IPS-18c (cell line): Measurements from ENCODE around the gene TM4SF20.

Experiments used
- H3K4me3 ChIP-seq: 2 replicates; pipeline ENCODE4 v1.7.0; 2013; ENCODE audit warnings: low read depth, mild to moderate bottlenecking, low read length, moderate library complexity; ENCODE audit not compliant: insufficient read depth
- H3K9me3 ChIP-seq: one replicate; pipeline ENCODE4 v1.6.1; 2013; ENCODE audit warnings: mild to moderate bottlenecking, low read length, moderate library complexity; ENCODE audit not compliant: control insufficient read depth, insufficient read depth

Gene TM4SF20, protein sequence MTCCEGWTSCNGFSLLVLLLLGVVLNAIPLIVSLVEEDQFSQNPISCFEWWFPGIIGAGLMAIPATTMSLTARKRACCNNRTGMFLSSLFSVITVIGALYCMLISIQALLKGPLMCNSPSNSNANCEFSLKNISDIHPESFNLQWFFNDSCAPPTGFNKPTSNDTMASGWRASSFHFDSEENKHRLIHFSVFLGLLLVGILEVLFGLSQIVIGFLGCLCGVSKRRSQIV

DNA sequence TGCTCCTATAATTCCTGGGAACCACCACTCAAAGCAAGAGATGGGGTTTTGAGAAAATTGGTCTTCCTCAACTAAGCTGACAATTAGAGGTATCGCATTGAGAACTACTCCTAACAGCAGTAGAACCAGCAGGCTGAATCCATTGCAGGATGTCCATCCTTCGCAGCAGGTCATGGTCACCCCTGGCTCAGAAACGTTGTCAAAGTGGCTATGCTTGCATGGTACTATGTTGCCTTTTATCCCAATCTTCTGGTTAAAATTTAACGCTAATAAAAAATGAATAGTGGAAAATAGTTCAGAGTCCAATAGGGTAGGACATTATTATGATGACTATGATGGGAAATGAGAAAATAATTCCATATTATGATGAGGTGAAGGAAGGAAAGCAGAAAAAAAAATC, at the start of gene TM4SF20:
Gene TM4SF20 (minus strand): TSS at position 212 of the 400 bp plus-strand sequence. CDS start 38 bp downstream, at position 174.
- H3K9me3 ChIP-seq: no peaks in the 10 kb centered on the region
- H3K4me3 ChIP-seq: no peak within 1 kb of the TSS

DNA sequence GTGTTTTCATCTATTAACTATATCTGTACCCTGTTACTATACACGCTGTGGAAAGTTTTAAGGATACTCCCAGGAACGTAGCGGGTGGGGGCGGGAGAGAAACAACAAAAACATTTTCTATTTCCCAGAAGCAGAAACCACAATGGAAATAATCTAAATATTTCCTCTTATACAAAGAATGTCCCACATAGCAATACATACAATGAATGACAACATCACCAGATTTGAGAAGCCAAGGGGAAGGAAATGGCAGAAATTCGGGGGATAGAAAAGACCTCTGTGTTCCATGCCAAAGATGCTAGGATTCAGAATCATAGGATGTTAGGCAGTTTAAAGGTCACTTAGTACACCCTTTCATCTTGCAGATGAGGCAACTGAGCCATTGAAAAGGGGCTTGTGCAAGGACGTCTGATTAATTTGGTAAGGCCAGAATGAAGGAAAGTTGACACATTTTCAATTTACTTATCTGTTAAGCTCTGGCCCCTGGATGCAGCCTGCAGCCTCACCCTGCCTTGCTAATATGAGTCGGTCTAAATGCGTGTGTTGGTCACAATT, 49.7 kb upstream of the TM4SF20 start:
- Histone ChIP-seq H3K4me3 (no peak overlapping the region), H3K9me3 (peaks cover 3% of the 10 kb centered on the region)

DNA sequence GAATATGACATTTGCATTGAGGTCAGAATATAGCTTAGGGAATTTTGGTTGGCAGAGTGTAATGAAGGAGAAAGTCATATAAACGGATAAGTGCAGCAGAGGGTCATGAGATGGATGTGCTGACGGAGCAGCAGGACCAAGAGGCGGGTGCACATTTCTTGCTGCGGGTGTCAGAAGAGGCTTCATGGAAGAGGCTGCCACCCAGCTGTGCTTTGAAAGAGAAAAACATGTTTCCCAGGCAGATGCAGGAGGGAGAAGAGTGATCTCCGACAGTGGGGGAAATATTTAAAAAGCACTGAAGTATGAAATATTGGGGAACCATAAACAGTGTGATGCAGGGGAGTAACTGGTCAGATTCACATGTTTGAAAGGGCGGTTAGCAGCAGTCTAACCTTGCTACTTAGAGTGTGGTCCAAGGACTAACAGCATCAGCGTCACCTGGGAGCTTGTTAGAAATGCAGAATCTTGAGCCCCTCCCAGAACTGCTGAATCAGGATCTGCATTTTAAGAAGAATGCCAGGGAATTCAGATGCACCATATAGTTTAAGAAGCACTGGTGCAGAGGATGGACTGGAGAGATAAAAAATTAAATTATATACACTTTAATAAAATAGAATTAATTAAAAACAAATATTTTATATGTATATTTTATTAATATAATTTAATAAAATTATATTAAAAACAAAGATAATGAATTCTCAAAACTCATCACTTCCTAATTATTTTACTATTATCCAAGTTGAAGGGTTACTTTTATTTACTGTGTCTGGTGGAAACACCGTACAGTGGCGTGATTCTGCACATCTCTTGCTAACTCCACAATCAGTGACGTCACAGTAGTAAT, 44.8 kb upstream of the TM4SF20 start:
- H3K4me3 ChIP-seq: no peak overlapping the region

DNA sequence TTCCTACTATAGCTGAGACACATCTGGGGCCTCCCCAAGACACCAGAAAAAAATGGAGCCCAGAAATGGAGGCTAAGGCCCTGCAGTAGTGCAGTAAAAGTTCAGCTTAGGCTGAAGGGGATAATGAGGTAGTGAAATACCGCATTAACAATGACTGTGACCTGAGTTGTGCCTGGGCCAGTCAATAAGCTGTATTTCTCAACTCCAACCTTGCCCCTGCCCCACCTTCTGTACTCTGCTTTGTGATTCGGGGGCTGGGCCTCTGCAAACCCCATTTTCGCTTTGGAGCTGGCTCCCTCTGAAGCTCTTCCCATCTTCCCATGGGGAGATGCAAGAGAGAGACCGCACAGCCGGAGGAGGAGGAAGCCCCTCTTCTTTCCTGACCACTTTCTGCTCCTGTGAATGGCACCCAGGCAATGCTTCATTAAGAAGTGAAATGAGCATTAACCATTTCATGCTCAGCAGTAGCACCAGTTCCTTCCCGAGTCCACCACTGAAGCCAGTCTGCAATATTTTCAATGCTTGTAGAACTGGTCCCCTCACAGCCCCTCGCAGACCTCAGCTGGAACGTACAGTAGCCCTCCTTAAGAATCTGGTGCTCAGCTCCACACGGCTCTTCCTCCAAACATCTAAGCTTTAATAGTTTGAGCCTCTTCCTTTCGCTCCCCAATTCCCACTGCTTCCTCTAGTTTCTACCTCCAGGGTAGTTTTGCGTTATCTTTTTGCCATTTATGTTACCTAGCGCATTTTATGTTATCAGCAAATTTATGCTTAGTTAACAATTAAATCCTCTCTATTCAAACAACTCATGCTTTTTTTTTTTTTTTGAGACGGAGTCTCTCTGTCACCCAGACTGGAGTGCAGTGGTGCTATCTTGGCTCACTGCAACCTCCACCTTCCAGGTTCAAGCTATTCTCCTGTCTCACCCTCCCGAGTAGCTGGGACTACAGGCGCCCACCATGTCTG, 41.3 kb upstream of the TM4SF20 start:
- no peak overlapping the region for H3K4me3 ChIP-seq

More for the DNA sequence above, 44.8 kb upstream of the TM4SF20 start:
- no peaks in the 10 kb centered on the region for H3K9me3 ChIP-seq

DNA sequence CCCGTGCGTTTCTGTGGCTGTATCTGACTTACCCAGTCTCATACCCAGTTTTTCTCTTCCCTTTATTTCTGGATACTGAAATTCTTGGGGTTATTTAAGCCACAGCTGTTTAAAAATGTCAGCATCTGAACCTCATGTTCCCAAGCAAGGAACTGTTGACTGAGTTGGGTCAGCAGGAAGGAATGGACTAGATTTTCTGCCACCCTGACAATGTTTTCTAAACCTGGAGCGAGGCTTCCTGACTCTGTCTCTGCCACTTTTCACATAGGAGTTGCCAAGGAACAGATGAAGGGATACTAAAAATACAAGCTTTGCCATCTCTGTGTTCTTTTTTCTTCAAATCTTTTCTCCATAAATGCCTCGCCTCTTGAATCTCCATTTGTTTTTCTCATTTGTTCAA, 37.6 kb upstream of the TM4SF20 start:
- no peaks in the 10 kb centered on the region for H3K9me3 ChIP-seq

More for the DNA sequence above, 41.3 kb upstream of the TM4SF20 start:
- H3K9me3 ChIP-seq: no peaks in the 10 kb centered on the region

DNA sequence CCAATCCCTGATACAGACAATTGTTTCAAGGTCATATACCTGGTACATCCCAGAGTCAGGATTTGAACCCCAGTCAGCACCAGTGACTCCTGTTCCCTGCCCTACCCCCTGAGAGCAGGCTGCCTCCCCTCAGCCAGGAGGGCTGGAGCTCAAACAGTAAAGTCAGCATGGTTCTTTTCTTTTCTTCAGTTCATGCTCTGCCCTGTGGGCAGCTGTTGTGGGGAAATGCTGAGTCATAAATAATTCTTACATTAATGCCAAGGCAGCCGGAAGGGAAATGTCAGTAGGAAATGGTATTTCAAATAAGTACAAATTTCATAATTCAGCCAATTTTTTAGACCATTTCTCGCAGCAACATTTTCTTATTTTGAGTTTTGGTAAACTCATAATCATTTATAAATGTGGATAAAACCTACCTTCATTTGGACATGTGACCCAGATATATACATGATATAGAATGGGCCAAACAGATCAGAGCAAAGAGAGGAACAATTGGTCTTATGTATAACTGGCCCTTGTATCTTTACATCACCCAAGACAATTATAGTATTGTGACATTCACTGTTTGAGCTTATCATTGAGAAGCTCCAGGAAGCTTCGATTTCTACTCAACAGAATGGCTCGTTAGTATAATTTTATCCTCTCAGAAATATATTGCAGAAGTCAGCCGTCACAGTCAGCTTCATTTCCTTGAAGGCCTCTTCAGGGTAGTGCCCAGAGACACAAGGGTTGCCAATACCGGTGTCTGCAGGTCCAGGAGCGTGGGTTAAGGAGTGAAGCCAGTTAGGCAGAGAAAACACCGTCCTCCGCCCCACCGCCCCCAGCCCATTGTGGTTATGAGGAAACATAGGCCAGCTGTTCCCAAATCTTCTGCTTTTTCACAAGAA, 36.7 kb upstream of the TM4SF20 start:
- Histone ChIP-seq H3K4me3 (no peak overlapping the region), H3K9me3 (no peaks in the 10 kb centered on the region)

More for the DNA sequence above, 37.6 kb upstream of the TM4SF20 start:
- no peak overlapping the region for H3K4me3 ChIP-seq

DNA sequence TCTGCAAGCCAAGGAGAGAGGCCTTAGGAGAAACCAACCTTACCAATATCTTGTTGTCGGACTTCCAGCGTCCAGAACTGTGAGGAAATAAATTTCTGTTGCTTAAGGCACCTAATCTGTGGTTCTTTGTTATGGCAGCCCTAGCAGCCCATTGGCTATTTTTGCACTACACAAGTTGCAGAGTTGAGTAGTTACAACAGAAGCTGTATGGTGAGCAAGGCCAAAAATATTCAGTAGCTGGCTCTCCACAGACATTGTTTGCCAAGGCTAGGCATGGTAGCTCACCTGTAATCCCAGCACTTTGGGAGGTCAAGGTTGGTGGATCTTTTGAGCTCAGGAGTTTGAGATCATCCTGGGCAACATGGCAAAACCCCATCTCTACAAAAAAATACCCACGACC, 35.7 kb upstream of the TM4SF20 start:
- H3K9me3 ChIP-seq: no peaks in the 10 kb centered on the region
- H3K4me3 ChIP-seq: no peak overlapping the region

DNA sequence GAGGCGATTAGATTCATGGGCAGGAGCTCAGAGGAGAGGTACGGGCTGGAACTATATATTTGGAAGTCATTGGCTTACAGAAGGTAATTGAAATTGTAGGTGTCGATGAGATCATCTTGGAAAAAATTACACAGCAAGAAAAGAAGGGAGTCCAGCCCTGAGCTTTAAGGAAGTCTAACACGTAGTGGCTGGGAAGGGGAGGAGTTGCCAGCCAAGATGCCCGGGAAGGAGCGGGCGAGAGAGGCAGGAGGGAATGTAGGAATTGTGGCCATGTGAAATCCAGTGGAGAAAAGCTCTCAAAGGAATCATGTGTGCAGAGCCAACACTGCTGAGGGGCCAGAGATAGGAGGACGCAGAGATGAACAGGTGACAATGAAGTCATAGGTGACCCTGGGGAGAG, 34.3 kb upstream of the TM4SF20 start:
- H3K9me3 ChIP-seq: no peaks in the 10 kb centered on the region
- no peak overlapping the region for H3K4me3 ChIP-seq

DNA sequence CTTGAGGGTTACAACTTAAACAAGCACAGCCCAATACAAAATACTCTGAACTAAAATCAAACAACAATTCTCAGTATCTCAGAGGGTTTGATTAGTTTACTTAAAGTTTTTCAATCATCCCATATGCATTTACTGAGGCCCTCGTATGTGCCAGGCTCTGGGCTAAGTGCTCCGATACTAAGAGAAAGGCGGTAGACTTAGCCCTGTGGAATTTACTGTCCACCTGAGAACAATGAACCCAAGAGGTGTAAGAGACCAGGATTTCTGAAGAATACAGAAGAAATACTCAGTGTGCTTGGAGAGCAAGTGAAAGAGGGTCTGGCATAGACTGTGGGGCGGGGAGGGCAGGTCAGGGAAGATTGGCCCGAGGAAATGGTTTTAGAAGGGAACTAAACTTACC, 33.8 kb upstream of the TM4SF20 start:
- no peaks in the 10 kb centered on the region for H3K9me3 ChIP-seq
- H3K4me3 ChIP-seq: no peak overlapping the region

DNA sequence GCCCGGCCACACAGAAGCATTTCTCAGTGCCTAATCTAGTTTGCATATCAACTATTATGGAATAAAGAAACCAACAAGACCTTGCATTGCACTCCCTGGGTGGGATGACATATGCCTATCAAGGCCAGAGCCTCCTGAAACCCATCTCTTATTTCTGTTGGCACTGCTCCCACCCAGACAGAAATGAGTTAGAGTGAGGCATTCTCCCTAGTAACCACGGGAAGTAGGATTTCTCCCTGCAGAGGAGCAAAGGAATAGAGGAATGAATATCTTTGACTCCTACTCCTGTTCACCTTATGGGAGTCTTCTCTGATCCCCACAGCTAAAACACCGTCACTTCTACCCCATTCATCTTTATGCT, 32.9 kb upstream of the TM4SF20 start:
- H3K9me3 ChIP-seq: no peaks in the 10 kb centered on the region
- no peak overlapping the region for H3K4me3 ChIP-seq

DNA sequence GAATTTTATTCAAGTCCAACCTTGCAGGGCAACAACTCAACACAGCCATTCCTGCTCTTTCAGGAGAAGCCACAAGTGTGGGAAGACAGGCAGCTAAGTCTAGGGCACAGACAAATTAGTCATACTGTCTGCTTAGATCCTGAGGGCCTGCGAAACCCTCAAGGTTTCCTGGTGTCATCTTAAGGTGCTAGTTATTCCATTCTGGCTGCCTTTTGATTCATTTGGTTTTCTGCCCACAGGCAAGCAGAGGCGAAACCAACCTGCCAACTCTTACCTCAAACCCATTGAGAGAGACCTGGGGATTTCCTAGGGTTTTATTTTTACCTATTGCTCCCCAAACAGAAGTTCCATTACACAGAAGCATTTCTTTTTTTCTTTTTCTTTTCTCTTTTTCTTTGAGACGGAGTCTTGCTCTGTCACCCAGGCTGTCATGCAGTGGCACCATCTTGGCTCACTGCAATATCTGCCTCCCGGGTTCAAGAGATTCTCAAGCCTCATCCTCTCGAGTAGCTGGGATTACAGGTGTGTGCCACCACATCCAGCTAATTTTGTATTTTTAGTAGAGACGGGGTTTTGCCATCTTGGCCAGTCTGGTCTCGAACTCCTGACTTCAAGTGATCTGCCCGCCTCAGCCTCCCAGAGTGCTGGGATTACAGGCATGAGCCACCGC, 32.3 kb upstream of the TM4SF20 start:
- Histone ChIP-seq H3K4me3 (no peak overlapping the region), H3K9me3 (no peaks in the 10 kb centered on the region)

DNA sequence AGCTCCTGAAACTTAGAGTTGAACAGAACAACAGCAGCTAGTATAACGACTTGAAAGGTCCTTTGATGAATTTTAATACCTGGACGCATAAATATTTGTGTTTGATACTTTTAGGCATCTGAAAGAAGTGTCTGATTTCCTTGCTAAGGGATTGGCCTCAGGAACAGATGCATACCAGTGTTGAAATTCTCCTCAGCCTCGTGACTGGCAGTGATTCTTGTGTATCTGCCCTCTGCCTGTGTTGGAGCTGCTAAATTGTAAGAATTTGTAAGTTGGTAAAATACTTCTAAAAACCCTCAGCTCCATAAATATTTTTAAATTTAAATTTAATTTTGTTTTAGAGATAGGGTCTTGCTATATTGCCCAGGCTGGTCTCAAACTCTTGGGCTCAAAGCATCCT, 31.1 kb upstream of the TM4SF20 start:
- H3K9me3 ChIP-seq: no peaks in the 10 kb centered on the region

DNA sequence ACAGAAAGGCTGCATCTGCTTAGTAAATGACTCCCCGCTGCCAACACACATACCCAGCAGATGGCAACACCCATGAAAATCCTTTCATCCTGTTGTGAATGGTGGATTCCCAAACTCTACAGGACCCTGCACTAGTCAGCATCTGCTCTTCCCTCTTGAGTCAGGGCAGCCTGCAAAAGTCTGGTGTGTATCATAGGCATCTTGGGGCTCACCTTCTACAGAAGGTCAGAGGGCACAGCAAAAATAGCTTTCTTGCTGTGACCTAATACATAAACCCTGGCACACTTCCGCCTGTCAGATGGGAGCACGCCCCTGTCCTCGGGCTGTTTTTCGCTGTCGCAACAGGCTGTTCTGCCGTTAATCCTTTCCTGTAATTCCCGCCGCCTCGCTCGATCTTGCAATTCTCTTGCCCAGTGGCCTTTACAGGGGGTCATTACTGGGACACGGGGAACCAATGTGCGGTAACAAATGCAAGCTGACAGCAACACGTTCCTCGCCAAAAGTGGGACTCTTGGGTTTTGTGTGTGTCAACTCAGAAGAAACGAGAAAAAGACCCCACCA, 28.6 kb upstream of the TM4SF20 start:
- Histone ChIP-seq H3K9me3 (no peaks in the 10 kb centered on the region), H3K4me3 (no peak overlapping the region)

More for the DNA sequence above, 31.1 kb upstream of the TM4SF20 start:
- H3K4me3 ChIP-seq: no peak overlapping the region

DNA sequence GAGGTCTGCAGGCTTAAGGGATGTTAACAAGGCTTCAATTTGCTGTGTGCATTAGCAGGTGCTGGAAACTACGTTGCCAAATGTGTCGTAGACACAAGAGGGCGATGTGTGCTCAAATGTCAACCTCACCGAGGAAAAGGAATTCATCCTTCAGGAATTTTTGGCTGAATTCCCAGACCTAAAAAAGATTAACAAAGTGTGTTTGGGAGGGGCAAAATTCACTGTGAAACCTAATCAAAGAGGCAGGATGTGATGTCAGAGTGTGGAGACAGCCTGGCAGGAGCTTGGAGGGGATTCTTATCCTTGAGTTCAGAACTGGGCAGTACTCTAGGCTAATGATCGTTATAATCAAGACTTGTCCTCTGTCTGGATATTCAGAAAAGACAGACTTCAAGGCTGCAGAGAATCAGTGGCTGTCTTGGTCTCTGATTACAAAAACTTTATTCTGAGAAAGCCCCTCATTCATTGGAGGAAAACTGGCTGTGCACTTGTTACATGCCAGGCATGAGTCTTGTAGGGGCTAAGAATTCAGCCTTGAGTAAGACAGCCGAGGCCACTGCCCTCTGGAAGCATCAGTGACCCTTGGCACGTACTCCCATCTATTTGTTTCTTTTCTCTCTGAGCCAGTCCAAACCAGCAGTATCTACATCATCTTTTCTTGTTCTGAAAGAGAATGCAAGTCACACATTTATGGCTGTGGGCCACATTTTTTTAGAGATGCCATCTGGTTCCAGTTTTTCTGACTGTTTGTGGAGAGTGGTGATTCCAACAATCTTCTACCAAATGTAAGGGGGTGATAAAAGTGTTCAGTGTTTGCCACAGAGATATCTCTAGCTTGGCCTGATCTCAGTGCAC, 27.3 kb upstream of the TM4SF20 start:
- Histone ChIP-seq H3K4me3 (no peak overlapping the region), H3K9me3 (no peaks in the 10 kb centered on the region)
